Measurements from ENCODE around the gene BABAM2. TPM values are rescaled to one million over a fixed set of nuclear protein-coding genes. Genes with fewer than 3 reads are reported as not detected.

BABAM2 gene
- total and polyA plus RNA-seq, 10 of the 15 experiments (the other 5 are each of a cell fraction or from before 2014, with no cell fraction given), result 30.7 to 59.9 (median 44.5) TPM

DNA sequence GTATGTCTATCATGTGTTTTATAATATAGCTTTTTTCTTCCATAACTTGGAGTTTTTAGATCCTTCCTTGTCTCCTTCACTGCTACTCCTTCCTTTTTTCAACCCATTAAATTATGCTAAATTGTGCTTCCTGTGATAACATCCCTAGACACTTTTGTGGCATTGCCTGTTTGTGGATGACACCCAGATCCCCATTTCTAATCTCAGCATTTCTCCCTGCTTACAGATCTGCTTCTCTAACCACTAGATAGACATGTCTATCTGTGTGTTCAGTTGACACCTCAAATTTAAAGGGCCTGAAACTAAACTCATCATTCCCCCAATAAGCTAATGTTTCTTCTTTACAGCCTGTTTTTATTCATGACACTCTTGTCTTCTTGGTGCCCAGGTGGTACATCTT lies 244.8 kb downstream of the BABAM2 start:
- ChIA-PET RAD21 (ENCODE audit: unreplicated experiment) (no interaction called here), POLR2A (no interaction called here), SMC1A (ENCODE audit: uncharacterized antibody, unreplicated experiment) (interaction anchor here (1.0 to 1.3 kb wide), 2 partner anchors 14 to 22 kb away, joined by 3 to 4 read pairs; no protein-coding TSS in a partner anchor), CTCF (no interaction called here)
- no peak overlapping the region for H2AFZ ChIP-seq (ENCODE audit: control insufficient read depth, low read depth, low read length)
- H4K20me1 ChIP-seq (ENCODE audit: control insufficient read depth, insufficient read depth), result no peaks in the 10 kb centered on the region
- H3K36me3 ChIP-seq (ENCODE audit: control insufficient read depth in 2 of 2, insufficient read depth in 2 of 2, low read length in 1 of 2), result no peaks in the 10 kb centered on the region
- no peaks in the 10 kb centered on the region for H3K27me3 ChIP-seq (replicated peaks in 1 of 2; ENCODE audit: control insufficient read depth in 2 of 2, insufficient read depth in 2 of 2, low read length in 1 of 2)
- BruUV-seq (replicated peaks), result no TSS peak
- no peak overlapping the region for H3K27ac ChIP-seq (ENCODE audit: control insufficient read depth, insufficient read depth)
- TF ChIP-seq, protein P1, sequence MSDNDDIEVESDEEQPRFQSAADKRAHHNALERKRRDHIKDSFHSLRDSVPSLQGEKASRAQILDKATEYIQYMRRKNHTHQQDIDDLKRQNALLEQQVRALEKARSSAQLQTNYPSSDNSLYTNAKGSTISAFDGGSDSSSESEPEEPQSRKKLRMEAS (IDR thresholded peaks at IDR 0.05; ENCODE audit: low read depth, low read length), result no peak
- TF ChIP-seq ATF3 (IDR thresholded peaks at IDR 0.05; ENCODE audit: borderline replicate concordance, extremely low read depth, low read depth, low read length) (no peak), BRCA1 (IDR thresholded peaks at IDR 0.05; ENCODE audit: low read depth, low read length) (no peak), SIN3A (IDR thresholded peaks at IDR 0.05; ENCODE audit: low read depth, low read length) (no peak), SMC3 (IDR thresholded peaks at IDR 0.05; ENCODE audit: borderline replicate concordance, low read length) (no peak), CUX1 (IDR thresholded peaks at IDR 0.05; ENCODE audit: insufficient replicate concordance, low read depth, low read length) (no peak), SUZ12 (IDR thresholded peaks at IDR 0.05; ENCODE audit: unreplicated experiment) (no peak), NRF1 (conservative IDR thresholded peaks at IDR 0.05; ENCODE audit: low read depth, low read length) (no peak), KAT2A (conservative IDR thresholded peaks at IDR 0.05; ENCODE audit: control insufficient read depth, low read depth, low read length) (no peak)
- intact Hi-C loops (cut with micrococcal nuclease; ENCODE audit: unreplicated experiment) (no loop called here), in situ Hi-C loops (cut with MboI) (no loop called here)
- DNase-seq (ENCODE audit: low read depth, low spot score) (no peak), ATAC-seq (no peak), FAIRE-seq (no peak)
- no peak overlapping the region for H3K4me3 ChIP-seq
- H3K4me2 ChIP-seq (ENCODE audit: control insufficient read depth, insufficient read depth), result no peak overlapping the region; the same call in 1 of the 2 replicates
- no peaks in the 10 kb centered on the region for H3K79me2 ChIP-seq (ENCODE audit: control insufficient read depth, insufficient read depth, low read length)
- no peaks in the 10 kb centered on the region for H3K9me3 ChIP-seq (replicated peaks; ENCODE audit: control insufficient read depth, insufficient read depth, low read length)
- no peak overlapping the region for H3K9ac ChIP-seq (ENCODE audit: control insufficient read depth, insufficient read depth, low read length)
- H3K4me1 ChIP-seq (ENCODE audit: control insufficient read depth, insufficient read depth, low read length), result peaks cover 15% of the 10 kb centered on the region
